Measurements from ENCODE around the gene SLC5A6. TPM values are rescaled to one million over a fixed set of nuclear protein-coding genes. Genes with fewer than 3 reads are reported as not detected.

SLC5A6 gene
- total and polyA plus RNA-seq, 2 of the 4 experiments (the other 2 are of a cell fraction): 28.8 to 34.2 TPM

- Histone ChIP-seq H3K27me3 (ENCODE audit: control insufficient read depth, insufficient read depth, low read length) (no peaks in the 10 kb centered on the region), H3K18ac (ENCODE audit: low read depth, low read length) (no peak overlapping the region), H3K27ac (ENCODE audit: insufficient read depth, low read length) (no peak overlapping the region), H3K36me3 (ENCODE audit: control insufficient read depth, insufficient read depth, low read length) (peaks cover 62% of the 10 kb centered on the region), H4K20me1 (ENCODE audit: insufficient read depth, low read length) (no peaks in the 10 kb centered on the region; the same call in 1 of the 2 replicates), H2BK20ac (ENCODE audit: low read depth, low read length) (no peak overlapping the region), H3K56ac (ENCODE audit: extremely low read depth, insufficient read depth, low read length) (no peak overlapping the region), H3K14ac (replicated peaks; ENCODE audit: low read depth, low read length) (no peak overlapping the region), H3K9me3 (ENCODE audit: control insufficient read depth, insufficient read depth, low read length) (no peaks in the 10 kb centered on the region), H3K79me1 (ENCODE audit: low read depth in 1 of 2, low read length in 2 of 2) (peaks cover 0 to 3% of the 10 kb centered on the region in 2 experiments; a peak in 1 of 4 replicates), H3K9ac (ENCODE audit: low read depth, low read length) (no peak overlapping the region), H4K8ac (ENCODE audit: low read depth in 2 of 2, low read length in 2 of 2) (no peak overlapping the region), H3K4me1 (ENCODE audit: control insufficient read depth, insufficient read depth, low read length) (no peaks in the 10 kb centered on the region), H2BK15ac (ENCODE audit: low read depth, low read length) (no peak overlapping the region), H3K9me1 (ENCODE audit: insufficient read depth, low read length) (no peaks in the 10 kb centered on the region; the same call in 1 of the 2 replicates), H4K91ac (ENCODE audit: insufficient read depth, low read depth, low read length) (no peak overlapping the region), H2AFZ (replicated peaks; ENCODE audit: low read length, poor library complexity) (no peak overlapping the region), H2BK120ac (ENCODE audit: low read depth, low read length) (no peak overlapping the region), H3K23ac (ENCODE audit: low read depth, low read length) (no peak overlapping the region), H3K4me2 (ENCODE audit: low read depth, low read length) (no peak overlapping the region), H3K4me3 (ENCODE audit: insufficient read depth, low read depth, low read length) (no peak overlapping the region), H3K4ac (ENCODE audit: low read depth, low read length) (no peak overlapping the region), H2BK5ac (ENCODE audit: low read depth, low read length, poor library complexity, severe bottlenecking) (no peak overlapping the region), H4K5ac (ENCODE audit: low read depth, low read length) (no peak overlapping the region), H2AK9ac (replicated peaks; ENCODE audit: low read depth, low read length, poor library complexity) (no peak overlapping the region), H2AK5ac (ENCODE audit: low read depth, low read length) (no peak overlapping the region)
- ATAC-seq (ENCODE audit: low read depth) (no peak), DNase-seq (no peak)
- WGBS, 2 experiments (ENCODE audit: extremely low coverage in 2 of 2, insufficient read length in 1 of 2): 100% methylated on average over 2 of the region's 9 CpGs; no CpG with 5 or more reads in 1 of the 2 experiments
- TF ChIP-seq CHD1 (IDR thresholded peaks at IDR 0.05; ENCODE audit: low read depth, low read length): no peak
- TF ChIP-seq MXI1 (IDR thresholded peaks at IDR 0.05; ENCODE audit: borderline replicate concordance, low read depth, low read length): no peak
- TF ChIP-seq ELK1 (IDR thresholded peaks at IDR 0.05; ENCODE audit: borderline replicate concordance, low read depth, low read length): no peak
- TF ChIP-seq RFX5 (IDR thresholded peaks at IDR 0.05; ENCODE audit: low read depth, low read length): no peak
- TF ChIP-seq CEBPB (IDR thresholded peaks at IDR 0.05; ENCODE audit: low read depth, low read length): no peak
- no peak for TF ChIP-seq MAZ (IDR thresholded peaks at IDR 0.05; ENCODE audit: borderline replicate concordance, low read depth, low read length)
- TF ChIP-seq BHLHE40 (IDR thresholded peaks at IDR 0.05; ENCODE audit: low read depth, low read length): no peak
- TF ChIP-seq CTCF (conservative IDR thresholded peaks at IDR 0.05; ENCODE audit: low read depth, low read length): no peak
- TF ChIP-seq NFE2L2 (IDR thresholded peaks at IDR 0.05; ENCODE audit: low read depth, low read length): no peak
- no peak for TF ChIP-seq SMC3 (IDR thresholded peaks at IDR 0.05; ENCODE audit: low read depth, low read length)
- no peak for TF ChIP-seq POLR2A (IDR thresholded peaks at IDR 0.05; ENCODE audit: low read depth, low read length)
- no peak for TF ChIP-seq RAD21 (IDR thresholded peaks at IDR 0.05; ENCODE audit: low read length)
- no peak for TF ChIP-seq RCOR1 (IDR thresholded peaks at IDR 0.05; ENCODE audit: insufficient replicate concordance, low read length)
- TF ChIP-seq MAFK (IDR thresholded peaks at IDR 0.05; ENCODE audit: low read depth, low read length): no peak
- TF ChIP-seq FOS (IDR thresholded peaks at IDR 0.05; ENCODE audit: low read depth, low read length): no peak
- TF ChIP-seq, protein P1, sequence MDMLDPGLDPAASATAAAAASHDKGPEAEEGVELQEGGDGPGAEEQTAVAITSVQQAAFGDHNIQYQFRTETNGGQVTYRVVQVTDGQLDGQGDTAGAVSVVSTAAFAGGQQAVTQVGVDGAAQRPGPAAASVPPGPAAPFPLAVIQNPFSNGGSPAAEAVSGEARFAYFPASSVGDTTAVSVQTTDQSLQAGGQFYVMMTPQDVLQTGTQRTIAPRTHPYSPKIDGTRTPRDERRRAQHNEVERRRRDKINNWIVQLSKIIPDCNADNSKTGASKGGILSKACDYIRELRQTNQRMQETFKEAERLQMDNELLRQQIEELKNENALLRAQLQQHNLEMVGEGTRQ (IDR thresholded peaks at IDR 0.05; ENCODE audit: low read depth, low read length): no peak
- POLR2A ChIA-PET (ENCODE audit: unreplicated experiment): no interaction called here
- in situ Hi-C loops (cut with MboI; ENCODE audit: low sequenced_read_pairs): no loop called here
- CTCF ChIA-PET: interaction anchor here (0.6 kb wide), 1 partner anchor 12 kb away, joined by 3 read pairs; no protein-coding TSS in a partner anchor
- no TSS peak for BruUV-seq (replicated peaks)
- intact Hi-C loops (cut with micrococcal nuclease): no loop called here
- dilution Hi-C loops (cut with HindIII; ENCODE audit: low sequenced_read_pairs, unreplicated experiment): no loop called here
These were observed 8.3 kb downstream of the SLC5A6 start for GRCh38 chr2:27203741-27204140.

Measured in IMR-90 (cell line).